Colonic mucosa (tissue), 4 donors: Measurements from ENCODE around the gene COL19A1. TPM values are rescaled to one million over a fixed set of nuclear protein-coding genes. Genes with fewer than 3 reads are reported as not detected.

Source experiments
- DNase-seq: peaks from one replicate; pipeline ENCODE4 v3.0.0-alpha.2; 2020
- H3K27ac ChIP-seq: fragments of 200-600 bp; one replicate; pipeline ENCODE4 v1.8.0; 2021
- H3K27me3 ChIP-seq: fragments of 200-600 bp; one replicate; pipeline ENCODE4 v1.8.0; 2021
- H3K36me3 ChIP-seq: fragments of 200-600 bp; one replicate; pipeline ENCODE4 v1.8.0; 2021
- H3K4me1 ChIP-seq: fragments of 200-600 bp; one replicate; pipeline ENCODE4 v1.8.0; 2021; ENCODE audit warnings: mild to moderate bottlenecking
- H3K4me3 ChIP-seq: fragments of 200-600 bp; one replicate; pipeline ENCODE4 v1.8.0; 2021
- H3K9ac ChIP-seq, 2 donors: one replicate each; pipeline ENCODE4 v1.7.0; 2013; ENCODE audit warnings: control low read depth in 2 of 2, low read depth in 2 of 2, low read length in 2 of 2
- H3K9me3 ChIP-seq: fragments of 200-600 bp; one replicate; pipeline ENCODE4 v1.8.0; 2021
- CTCF ChIP-seq: fragments of 200-600 bp; IDR thresholded peaks from one replicate; pipeline ENCODE4 v1.8.0; 2022; ENCODE audit warnings: antibody characterized with exemption, mild to moderate bottlenecking
- intact Hi-C: fragments of 100-400 bp; cut with DNase I; formaldehyde crosslinking; loops from one replicate; pipeline ENCODE4 v1.14.1; 2022
- total RNA-seq, 2 donors: library from RNA; stranded (reverse); fragmentation: NEBNext Ultra II Directional in 1 of 2; extraction: Animal tissue kit (Norgen Biotek cat#: 25700) in 1 of 2; gene quantifications; one replicate each; pipeline ENCODE4 v1.2.1, GENCODE V29; 2021
- donor health status: healthy.
- donor health status: DM: no; HTN: no; CAD: no.
- donor health status: DM: no; HTN: no; CAD: no.

The COL19A1 gene
- total RNA-seq, 2 donors from 2014 or later, result 0.22 to 0.56 TPM

GRCh38 chr6:70219943-70220613, 353.7 kb downstream of the COL19A1 start:
- no peak for DNase-seq
- intact Hi-C loops, result loop anchor here (5.0 to 10.0 kb wide), 3 partner anchors 87 to 665 kb away; no protein-coding TSS in a partner anchor

GRCh38 chr6:70221025-70221714, 354.8 kb downstream of the COL19A1 start:
- intact Hi-C loops, result loop anchor here (5.0 to 10.0 kb wide), 2 partner anchors 146 to 664 kb away; no protein-coding TSS in a partner anchor
- no peaks in the 10 kb centered on the region for H3K4me1 ChIP-seq
- H3K9me3 ChIP-seq, result no peaks in the 10 kb centered on the region
- H3K27ac ChIP-seq, result no peak overlapping the region
- DNase-seq, result no peak
- no peak overlapping the region for H3K9ac ChIP-seq
- no peak overlapping the region for H3K4me3 ChIP-seq
- peak; percentile 81 for TF ChIP-seq CTCF
- no peaks in the 10 kb centered on the region for H3K27me3 ChIP-seq
- no peaks in the 10 kb centered on the region for H3K36me3 ChIP-seq

More at GRCh38 chr6:70219943-70220613, 353.7 kb downstream of the COL19A1 start:
- H3K36me3 ChIP-seq, result no peaks in the 10 kb centered on the region
- H3K9ac ChIP-seq, result no peak overlapping the region
- no peak overlapping the region for H3K27ac ChIP-seq
- no peaks in the 10 kb centered on the region for H3K9me3 ChIP-seq
- no peaks in the 10 kb centered on the region for H3K4me1 ChIP-seq
- no peaks in the 10 kb centered on the region for H3K27me3 ChIP-seq
- no peak overlapping the region for H3K4me3 ChIP-seq
- no peak for TF ChIP-seq CTCF

GRCh38 chr6:70221715-70222438, 355.5 kb downstream of the COL19A1 start:
- no peak overlapping the region for H3K9ac ChIP-seq
- TF ChIP-seq CTCF, result no peak

GRCh38 chr6:70222439-70222749, 356.0 kb downstream of the COL19A1 start:
- no peaks in the 10 kb centered on the region for H3K9me3 ChIP-seq
- no peak overlapping the region for H3K4me3 ChIP-seq
- H3K27me3 ChIP-seq, result no peaks in the 10 kb centered on the region
- no peak for TF ChIP-seq CTCF
- H3K4me1 ChIP-seq, result no peaks in the 10 kb centered on the region
- no peaks in the 10 kb centered on the region for H3K36me3 ChIP-seq
- intact Hi-C loops, result loop anchor here (5.0 to 10.0 kb wide), 2 partner anchors 145 to 662 kb away; no protein-coding TSS in a partner anchor
- no peak overlapping the region for H3K27ac ChIP-seq
- DNase-seq, result no peak
- no peak overlapping the region for H3K9ac ChIP-seq

More at GRCh38 chr6:70221715-70222438, 355.5 kb downstream of the COL19A1 start:
- no peak overlapping the region for H3K4me3 ChIP-seq
- no peaks in the 10 kb centered on the region for H3K9me3 ChIP-seq
- no peaks in the 10 kb centered on the region for H3K4me1 ChIP-seq
- no peaks in the 10 kb centered on the region for H3K36me3 ChIP-seq
- DNase-seq, result no peak
- no peak overlapping the region for H3K27ac ChIP-seq
- intact Hi-C loops, result loop anchor here (5.0 to 10.0 kb wide), 2 partner anchors 145 to 663 kb away; no protein-coding TSS in a partner anchor
- no peaks in the 10 kb centered on the region for H3K27me3 ChIP-seq

- TF ChIP-seq CTCF, result no peak
- Histone ChIP-seq H3K9ac (no peak overlapping the region), H3K9me3 (no peaks in the 10 kb centered on the region), H3K4me3 (no peak overlapping the region), H3K27ac (no peak overlapping the region), H3K27me3 (no peaks in the 10 kb centered on the region), H3K4me1 (no peaks in the 10 kb centered on the region), H3K36me3 (no peaks in the 10 kb centered on the region)
- DNase-seq, result no peak
- intact Hi-C loops, result loop anchor here (10.0 kb wide), 1 partner anchor 660 kb away; no protein-coding TSS in a partner anchor
Measured at GRCh38 chr6:70225055-70225454, 358.7 kb downstream of the COL19A1 start.
